ENCODE data around the gene CCL16.
"Not testable (repeated sequence)": the region's sequence is repeated elsewhere in the genome, so short reads cannot be mapped to it uniquely, and the experiment has no call there.

Gene CCL16

GRCh38 chr17:35981246-35981645 lies at the start of gene CCL16:
CCL16 (minus strand) TSS chr17:35981497; CDS start chr17:35981420, 77 bp downstream.
- H3K4me3 ChIP-seq (ENCODE audit: low read depth, low read length): no peak within 1 kb of the TSS

GRCh38 chr17:36030956-36031355 lies 49.7 kb upstream of the CCL16 start:
- H3K4me3 ChIP-seq (ENCODE audit: low read depth, low read length): no peak overlapping the region

DNA sequence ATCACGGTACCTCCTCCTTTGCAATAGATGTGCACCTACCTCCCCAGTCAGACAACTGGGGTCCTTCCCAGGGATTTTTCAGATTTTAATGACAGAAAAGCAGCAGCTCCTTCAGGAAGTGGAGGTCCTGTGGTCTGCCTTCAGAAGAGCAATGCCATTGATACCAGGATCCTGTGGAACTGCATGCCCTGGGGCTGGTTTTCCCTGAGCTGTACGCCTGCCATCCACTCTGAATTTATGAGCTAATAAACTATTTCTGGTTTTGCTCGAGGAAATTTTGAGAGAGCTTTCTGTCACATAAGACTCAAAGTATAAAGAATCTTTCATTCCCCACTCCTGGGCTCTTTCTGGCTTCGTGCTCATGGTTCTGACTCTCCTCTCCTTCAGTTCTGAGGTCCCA lies 46.5 kb upstream of the CCL16 start:
- H3K4me3 ChIP-seq (ENCODE audit: low read depth, low read length): no peak overlapping the region

DNA sequence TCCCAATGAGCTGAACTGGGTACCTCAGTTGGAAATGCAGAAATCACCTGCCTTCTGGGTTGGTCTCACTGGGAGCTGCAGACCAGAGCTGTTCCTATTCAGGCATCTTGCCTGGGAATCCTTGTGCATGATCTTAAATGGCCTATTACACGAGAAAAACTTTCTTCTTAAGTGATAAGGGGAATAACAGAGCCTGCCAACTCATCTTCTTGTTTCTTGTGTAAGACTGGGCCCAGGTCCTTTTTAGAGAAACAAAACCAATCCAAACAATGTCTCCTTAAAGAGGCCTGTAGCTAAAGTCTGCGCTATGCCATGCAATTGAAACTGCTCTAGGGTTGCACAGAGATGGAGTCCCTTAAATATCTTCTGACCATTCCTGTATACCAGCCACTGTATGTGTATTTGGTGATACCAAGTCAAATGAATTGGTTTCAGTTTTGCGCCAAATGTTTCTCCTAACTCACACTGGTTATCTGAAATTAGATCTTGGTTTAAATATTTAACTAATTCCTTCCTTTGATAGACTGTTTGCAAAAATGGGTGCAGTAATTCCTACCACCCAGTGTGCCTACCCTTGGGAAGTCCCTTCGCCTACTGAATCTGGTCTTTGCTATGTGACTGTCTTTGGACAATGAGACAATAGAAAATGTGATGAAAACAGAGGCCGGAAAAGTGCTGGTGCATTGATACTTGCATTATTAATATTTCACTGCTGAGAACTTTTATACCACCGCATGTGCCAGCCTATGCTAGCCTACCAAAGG lies 43.0 kb upstream of the CCL16 start:
- no peak overlapping the region for H3K4me3 ChIP-seq (ENCODE audit: low read depth, low read length)

DNA sequence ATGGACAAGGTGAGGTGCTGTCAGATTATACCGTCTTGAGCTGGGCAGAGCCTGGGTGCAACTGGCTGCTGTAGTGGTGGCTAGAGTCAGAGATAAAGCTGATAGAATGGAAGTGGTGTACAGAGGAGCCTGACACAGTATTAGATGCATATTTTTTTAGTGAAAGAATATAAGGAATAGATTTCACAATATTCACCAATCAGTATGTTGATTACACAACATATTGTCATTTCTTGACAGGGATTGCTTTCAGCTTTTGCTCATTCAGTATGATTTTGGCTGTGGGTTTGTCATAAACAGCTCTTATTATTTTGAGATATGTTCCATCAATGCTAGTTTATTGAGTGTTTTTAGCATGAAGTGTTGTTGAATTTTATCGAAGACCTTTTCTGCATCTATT lies 38.1 kb upstream of the CCL16 start:
- H3K4me3 ChIP-seq (ENCODE audit: low read depth, low read length): no peak overlapping the region

DNA sequence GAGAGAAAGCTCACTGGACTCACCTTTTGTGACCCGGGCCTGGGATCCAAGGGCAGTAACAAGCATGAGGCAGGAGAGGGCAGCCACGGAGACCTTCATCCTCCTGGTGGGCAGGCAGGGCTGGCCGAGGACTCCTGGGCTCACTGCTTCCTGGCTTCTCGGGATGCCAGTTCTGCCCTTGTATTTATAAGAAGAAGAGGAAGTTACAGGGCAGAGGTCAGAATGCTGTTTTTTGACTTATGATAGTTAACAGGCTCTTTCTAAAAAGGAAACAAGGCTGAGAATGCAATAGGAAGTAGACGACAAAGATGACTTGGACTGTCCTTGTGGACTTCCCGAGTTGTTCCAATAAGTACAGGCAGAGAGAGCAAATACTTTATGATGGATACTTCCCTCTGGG lies 36.5 kb upstream of the CCL16 start, which contains the start of gene CCL23:
Gene CCL23, minus strand, starts transcription at position 174 of the 400 bp plus-strand sequence. Its CDS starts 75 bp downstream, at position 99.
- no peak within 1 kb of the TSS for H3K4me3 ChIP-seq (ENCODE audit: low read depth, low read length)

DNA sequence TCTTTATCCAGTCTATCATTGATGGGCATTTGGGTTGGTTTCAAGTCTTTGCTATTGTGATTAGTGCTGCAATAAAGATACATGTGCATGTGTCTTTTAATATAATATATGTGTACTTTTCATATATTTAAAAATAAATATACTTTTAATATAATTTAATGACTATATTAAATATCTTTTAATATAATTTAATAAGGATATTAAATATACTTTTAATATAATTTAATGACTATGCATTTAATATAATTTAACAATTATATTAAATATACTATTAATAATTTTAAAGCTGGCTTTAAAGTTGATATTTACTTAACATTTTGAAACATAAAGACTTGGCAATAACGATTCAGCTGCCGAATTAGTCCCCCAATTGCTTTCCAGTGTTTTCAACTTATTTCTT lies 35.3 kb upstream of the CCL16 start:
- H3K4me3 ChIP-seq (ENCODE audit: low read depth, low read length): no peak overlapping the region

- H3K4me3 ChIP-seq (ENCODE audit: low read depth, low read length): not testable (repeated sequence)
These were observed 34.6 kb upstream of the CCL16 start for GRCh38 chr17:36015895-36016294.

DNA sequence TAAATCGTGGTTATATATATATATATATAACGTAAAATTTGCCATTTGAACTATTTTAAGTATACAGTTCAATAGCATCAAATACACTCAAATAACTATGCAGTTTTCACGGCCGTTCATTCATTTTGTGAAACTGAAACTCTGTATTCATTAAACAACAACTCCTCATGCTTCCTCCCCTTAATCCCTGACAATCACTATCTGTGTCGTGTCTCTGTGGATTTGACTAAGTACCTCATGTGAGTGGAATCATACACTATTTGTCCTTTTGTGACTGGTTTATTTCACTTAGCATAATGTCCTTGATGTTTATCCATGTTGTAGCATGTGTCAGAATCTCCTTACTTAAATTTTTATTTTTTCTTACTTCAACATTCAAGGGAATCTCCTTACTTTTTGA lies 33.6 kb upstream of the CCL16 start:
- no peak overlapping the region for H3K4me3 ChIP-seq (ENCODE audit: low read depth, low read length)

GRCh38 chr17:36011201-36011600 lies 29.9 kb upstream of the CCL16 start:
- H3K4me3 ChIP-seq (ENCODE audit: low read depth, low read length): no peak overlapping the region

DNA sequence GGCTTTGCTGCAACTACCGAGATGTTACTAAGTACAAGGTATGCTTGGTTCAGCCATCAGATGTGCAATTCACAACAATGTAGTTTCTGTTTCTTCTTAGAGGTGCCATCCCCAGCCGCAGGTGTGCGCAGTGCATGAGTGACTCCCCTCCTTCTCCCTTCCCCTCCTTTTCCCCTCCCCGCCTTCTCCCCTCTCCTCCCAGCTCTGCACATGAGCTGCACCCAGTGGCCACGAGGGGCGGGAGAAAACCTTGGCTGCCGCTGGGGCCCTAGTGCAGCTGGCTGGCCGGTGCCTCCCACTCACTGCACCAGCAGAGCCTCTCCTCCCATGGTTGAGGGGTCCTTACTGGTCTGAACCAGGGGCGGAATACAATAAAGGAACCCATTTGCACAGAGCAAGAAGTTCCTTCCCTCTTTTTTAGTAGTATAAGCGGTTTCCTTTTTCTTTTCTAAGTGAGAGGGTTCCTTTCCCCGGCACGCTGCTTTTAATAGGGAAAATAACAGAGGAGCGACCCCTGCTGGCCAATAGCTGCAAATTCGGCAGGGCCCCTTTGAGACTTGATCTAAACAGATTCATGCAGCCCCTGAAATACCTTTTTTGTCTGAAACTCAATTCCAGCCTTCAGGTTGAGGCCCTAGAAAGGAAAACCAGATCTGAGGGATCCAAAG lies 27.8 kb upstream of the CCL16 start:
- H3K4me3 ChIP-seq (ENCODE audit: low read depth, low read length): no peak overlapping the region

GRCh38 chr17:36004594-36005108 lies 23.4 kb upstream of the CCL16 start:
- H3K4me3 ChIP-seq (ENCODE audit: low read depth, low read length): no peak overlapping the region

- no peak overlapping the region for H3K4me3 ChIP-seq (ENCODE audit: low read depth, low read length)
These were observed 21.3 kb upstream of the CCL16 start for GRCh38 chr17:36002631-36003030.

GRCh38 chr17:36001862-36002603 lies 20.7 kb upstream of the CCL16 start:
- H3K4me3 ChIP-seq (ENCODE audit: low read depth, low read length): no peak overlapping the region

DNA sequence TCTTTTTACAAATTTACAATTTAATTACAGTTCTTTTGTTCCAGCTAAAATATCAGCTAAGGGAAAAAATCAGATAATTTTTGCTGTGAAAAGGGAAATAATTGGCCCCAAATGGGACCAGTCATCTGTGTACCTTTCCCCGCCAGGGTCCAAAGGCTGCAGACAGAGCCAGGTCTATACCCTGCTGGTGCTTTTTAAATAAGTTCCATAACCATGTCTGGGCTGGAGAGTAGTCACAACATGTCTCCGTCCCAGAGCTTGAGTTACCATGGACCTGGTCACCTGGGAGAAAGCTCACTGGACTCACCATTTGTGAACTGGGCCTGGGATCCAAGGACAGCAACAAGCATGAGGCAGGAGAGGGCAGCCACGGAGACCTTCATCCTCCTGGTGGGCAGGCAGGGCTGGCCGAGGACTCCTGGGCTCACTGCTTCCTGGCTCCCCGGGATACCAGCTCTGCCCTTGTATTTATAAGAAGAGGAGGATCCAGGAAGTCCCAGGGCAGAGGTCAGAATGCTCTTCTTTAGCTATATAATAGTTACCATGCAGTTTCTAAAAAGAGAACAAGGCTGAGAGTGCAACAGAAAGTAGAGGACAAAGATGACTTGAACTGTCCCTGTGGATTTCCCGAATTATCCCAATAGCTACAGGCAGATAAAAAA lies 19.9 kb upstream of the CCL16 start, which contains the start of gene CCL15:
Gene CCL15, minus strand, starts transcription at position 444 of the 662 bp plus-strand sequence. Its CDS starts 61 bp downstream, at position 383.
- no peak within 1 kb of the TSS for H3K4me3 ChIP-seq (ENCODE audit: low read depth, low read length)

DNA sequence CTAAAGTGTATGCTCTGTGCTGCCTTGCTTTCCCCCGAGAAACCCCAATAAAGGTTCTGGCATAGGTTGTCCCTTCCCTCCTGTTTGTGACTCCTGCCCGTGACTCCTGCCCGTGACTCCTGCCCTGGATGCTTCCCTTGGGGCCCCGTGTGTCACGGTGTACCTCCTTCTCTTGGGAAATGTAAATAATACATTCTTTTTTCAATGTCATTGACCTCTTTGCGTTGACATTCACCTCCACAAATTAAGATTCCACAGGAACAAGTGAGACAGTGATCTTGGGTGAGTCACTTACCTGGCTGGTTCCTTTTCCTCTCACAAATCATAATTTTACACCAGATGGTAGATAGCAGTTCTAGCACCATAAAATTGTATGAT lies 19.4 kb upstream of the CCL16 start:
- H3K4me3 ChIP-seq (ENCODE audit: low read depth, low read length): no peak overlapping the region

- H3K4me3 ChIP-seq (ENCODE audit: low read depth, low read length): no peak overlapping the region
These were observed 17.5 kb upstream of the CCL16 start for GRCh38 chr17:35998756-35999155.

GRCh38 chr17:35998018-35998545 lies 16.8 kb upstream of the CCL16 start:
- H3K4me3 ChIP-seq (ENCODE audit: low read depth, low read length): no peak overlapping the region

DNA sequence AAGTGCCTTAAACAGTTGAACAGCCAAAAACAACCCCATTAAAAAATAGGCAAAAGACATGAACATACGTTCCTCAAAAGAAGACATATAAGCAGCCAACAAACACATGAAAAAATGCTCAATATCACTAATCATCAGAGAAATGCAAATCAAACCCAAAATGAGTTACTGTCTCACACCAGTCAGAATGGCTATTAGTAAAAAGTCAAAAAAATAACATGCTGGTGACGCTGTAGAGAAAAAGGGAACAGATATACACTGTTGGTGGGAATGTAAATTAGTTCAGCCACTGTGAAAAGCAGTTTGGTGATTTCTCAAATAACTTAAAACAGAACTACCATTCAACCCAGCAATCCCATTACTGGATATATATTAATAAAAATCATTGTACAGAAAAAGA lies 14.0 kb upstream of the CCL16 start:
- H3K4me3 ChIP-seq (ENCODE audit: low read depth, low read length): not testable (repeated sequence)

GRCh38 chr17:35991075-35991474 lies 9.8 kb upstream of the CCL16 start:
- H3K4me3 ChIP-seq (ENCODE audit: low read depth, low read length): no peak overlapping the region

DNA sequence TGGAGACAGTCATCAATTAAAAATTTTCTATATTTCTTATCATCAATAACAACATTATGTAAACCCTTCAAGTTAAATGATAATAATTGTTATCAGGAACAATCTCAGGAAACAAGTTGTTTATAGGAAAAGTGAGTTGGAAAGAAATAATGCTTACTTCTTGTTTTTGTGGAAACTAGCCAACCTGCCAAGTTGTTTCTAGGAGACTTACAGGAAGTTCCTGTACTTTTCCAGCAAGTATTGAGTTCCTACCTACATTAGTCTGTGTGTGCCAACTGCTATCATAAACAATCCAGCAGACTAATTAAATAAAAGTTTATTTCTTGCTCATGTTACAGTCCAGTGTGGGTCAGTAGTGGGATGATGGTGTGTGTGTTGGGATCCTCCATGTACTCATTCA lies 6.9 kb upstream of the CCL16 start:
- no peak overlapping the region for H3K4me3 ChIP-seq (ENCODE audit: low read depth, low read length)

All from iPS-11a (cell line).